GM23248 (cell line): ENCODE data around the gene PCSK5. TPM values are rescaled to one million over a fixed set of nuclear protein-coding genes. Genes with fewer than 3 reads are reported as not detected.
"Not testable (repeated sequence)": the region's sequence is repeated elsewhere in the genome, so short reads cannot be mapped to it uniquely, and the experiment has no call there.

ENCODE experiments used
- DNase-seq: peaks from one replicate; pipeline ENCODE4 v3.0.0-alpha.2; 2015
- H2AFZ ChIP-seq: fragments of 200-600 bp; sonication (generic); 2 replicates; pipeline ENCODE4 v1.6.1; 2016; ENCODE audit warnings: antibody characterized with exemption
- H3F3A ChIP-seq: fragments of 200-600 bp; sonication (generic); 2 replicates; pipeline ENCODE4 v1.6.1; 2016; ENCODE audit warnings: mild to moderate bottlenecking, antibody characterized with exemption, mixed run types; ENCODE audit not compliant: insufficient read depth
- H3K27ac ChIP-seq: fragments of 200-600 bp; sonication (generic); 2 replicates; pipeline ENCODE4 v1.5.1; 2016; ENCODE audit warnings: mild to moderate bottlenecking
- H3K27me3 ChIP-seq: fragments of 200-600 bp; sonication (generic); replicated peaks from 2 replicates; pipeline ENCODE4 v1.6.1; 2016; ENCODE audit warnings: mild to moderate bottlenecking; ENCODE audit not compliant: insufficient read depth
- H3K36me3 ChIP-seq: fragments of 200-600 bp; sonication (generic); 2 replicates; pipeline ENCODE4 v1.6.1; 2016; ENCODE audit warnings: low read depth, mild to moderate bottlenecking
- H3K4me1 ChIP-seq: fragments of 200-600 bp; sonication (generic); 2 replicates; pipeline ENCODE4 v1.6.1; 2016; ENCODE audit warnings: mild to moderate bottlenecking; ENCODE audit not compliant: insufficient read depth
- H3K4me2 ChIP-seq: fragments of 200-600 bp; sonication (generic); one replicate; pipeline ENCODE4 v1.6.1; 2016; ENCODE audit warnings: mild to moderate bottlenecking; ENCODE audit not compliant: unreplicated experiment
- H3K4me3 ChIP-seq: fragments of 200-600 bp; sonication (generic); 2 replicates; pipeline ENCODE4 v1.5.1; 2016; ENCODE audit warnings: mild to moderate bottlenecking
- H3K79me2 ChIP-seq: fragments of 200-600 bp; sonication (generic); 2 replicates; pipeline ENCODE4 v1.6.1; 2016; ENCODE audit warnings: mild to moderate bottlenecking; ENCODE audit not compliant: insufficient read depth
- H3K9ac ChIP-seq: fragments of 200-600 bp; sonication (generic); 2 replicates; pipeline ENCODE4 v1.6.1; 2016; ENCODE audit warnings: mild to moderate bottlenecking
- H3K9me2 ChIP-seq: fragments of 200-600 bp; sonication (generic); 2 replicates; pipeline ENCODE4 v1.6.1; 2016; ENCODE audit warnings: mixed run types, mild to moderate bottlenecking, moderate library complexity; ENCODE audit not compliant: insufficient read depth
- H3K9me3 ChIP-seq: fragments of 200-600 bp; sonication (generic); one replicate; pipeline ENCODE4 v1.6.1; 2017; ENCODE audit warnings: low read depth
- H4K20me1 ChIP-seq: fragments of 200-600 bp; sonication (generic); 2 replicates; pipeline ENCODE4 v1.6.0; 2016; ENCODE audit not compliant: insufficient read depth
- EZH2 ChIP-seq: fragments of 200-600 bp; sonication (generic); IDR thresholded peaks from 2 replicates; pipeline ENCODE4 v1.6.1; 2018; ENCODE audit warnings: antibody characterized with exemption, mild to moderate bottlenecking; ENCODE audit not compliant: insufficient read depth, poor library complexity, severe bottlenecking
- EZH2phosphoT487 ChIP-seq: fragments of 200-600 bp; sonication (generic); IDR thresholded peaks from 2 replicates; pipeline ENCODE4 v1.6.1; 2018; ENCODE audit warnings: antibody characterized with exemption, moderate library complexity, mild to moderate bottlenecking, low read depth; ENCODE audit not compliant: insufficient read depth
- WGBS, 2 experiments: methylation state at CpG; one replicate each; pipeline ENCODE4 v1.1.6; 2015 to 2017; ENCODE audit warnings: low lambda C conversion rate in 2 of 2, low coverage in 1 of 2; ENCODE audit errors: missing lambda C conversion rate in 2 of 2; 5-methylcytosine and 5-hydroxymethylcytosine counted together
- in situ Hi-C: fragments of 300-500 bp; cut with MboI; formaldehyde crosslinking; loops from 2 replicates; pipeline ENCODE4 v1.15.0; 2020
- polyA plus RNA-seq: library from polyadenylated mRNA; unstranded; fragments of >200 nt; fragmentation: Nextera tagmentation; extraction: Ambion mirVana; gene quantifications from 2 replicates; pipeline ENCODE4 v1.2.1, GENCODE V29; 2016
- total RNA-seq: library from RNA; depleted of rRNA; stranded (reverse); fragments of >200 nt; shearing (Covaris generic); gene quantifications from 2 replicates; pipeline ENCODE4 v1.2.3, GENCODE V29; 2014

PCSK5 gene
- total and polyA plus RNA-seq, 2 experiments from 2014 or later, result 2.3 to 3.9 TPM

GRCh38 chr9:75962013-75962661 is 71.7 kb downstream of the PCSK5 start:
- TF ChIP-seq EZH2phosphoT487 (no peak), EZH2 (no peak)
- in situ Hi-C loops, result no loop called here
- Histone ChIP-seq H3K27ac (no peak overlapping the region), H3K27me3 (no peaks in the 10 kb centered on the region), H3K4me3 (no peak overlapping the region), H3K4me1 (peaks cover 7% of the 10 kb centered on the region; the same call in 1 of the 2 replicates), H3F3A (no peaks in the 10 kb centered on the region), H3K9ac (no peak overlapping the region), H3K4me2 (no peak overlapping the region), H3K79me2 (no peaks in the 10 kb centered on the region), H3K9me3 (no peaks in the 10 kb centered on the region), H3K9me2 (no peaks in the 10 kb centered on the region), H2AFZ (no peak overlapping the region), H3K36me3 (no peaks in the 10 kb centered on the region), H4K20me1 (no peaks in the 10 kb centered on the region)
- DNase-seq, result no peak
- 35 to 37% methylated on average over 8 of the region's 8 CpGs for WGBS, 2 experiments

- no peak for TF ChIP-seq EZH2phosphoT487
- no peak for TF ChIP-seq EZH2
- no peaks in the 10 kb centered on the region for H3K9me3 ChIP-seq
- H3K27ac ChIP-seq, result no peak overlapping the region
- H2AFZ ChIP-seq, result no peak overlapping the region
- peaks cover 7% of the 10 kb centered on the region; the same call in 1 of the 2 replicates for H3K4me1 ChIP-seq
- no peak overlapping the region for H3K4me2 ChIP-seq
- H4K20me1 ChIP-seq, result no peaks in the 10 kb centered on the region
- H3F3A ChIP-seq, result no peaks in the 10 kb centered on the region
- in situ Hi-C loops, result no loop called here
- no peak for DNase-seq
- no peak overlapping the region for H3K9ac ChIP-seq
- 54 to 60% methylated on average over 4 of the region's 4 CpGs for WGBS, 2 experiments
- H3K27me3 ChIP-seq, result no peaks in the 10 kb centered on the region
- no peak overlapping the region for H3K4me3 ChIP-seq
- no peaks in the 10 kb centered on the region for H3K79me2 ChIP-seq
- no peaks in the 10 kb centered on the region for H3K9me2 ChIP-seq
- H3K36me3 ChIP-seq, result no peaks in the 10 kb centered on the region
Observed at GRCh38 chr9:75962662-75963036, 72.2 kb downstream of the PCSK5 start.

GRCh38 chr9:75963321-75963720 is 72.8 kb downstream of the PCSK5 start:
- H3K9ac ChIP-seq, H3K79me2 ChIP-seq, H3K4me3 ChIP-seq, H3K27ac ChIP-seq, H4K20me1 ChIP-seq, H3K4me2 ChIP-seq, H2AFZ ChIP-seq, in situ Hi-C loops, H3K36me3 ChIP-seq, DNase-seq, H3F3A ChIP-seq, H3K9me2 ChIP-seq, H3K4me1 ChIP-seq, H3K9me3 ChIP-seq, H3K27me3 ChIP-seq: not testable (repeated sequence)
- 81 to 83% methylated on average over 9 of the region's 9 CpGs for WGBS, 2 experiments

- TF ChIP-seq EZH2, result no peak
- TF ChIP-seq EZH2phosphoT487, result no peak
- Histone ChIP-seq H3K4me1 (peaks cover 7% of the 10 kb centered on the region; the same call in 1 of the 2 replicates), H3K27me3 (no peaks in the 10 kb centered on the region), H3K4me2 (no peak overlapping the region), H4K20me1 (no peaks in the 10 kb centered on the region), H3K4me3 (no peak overlapping the region), H3F3A (no peaks in the 10 kb centered on the region), H3K9ac (no peak overlapping the region), H3K9me3 (no peaks in the 10 kb centered on the region), H3K27ac (no peak overlapping the region), H3K9me2 (no peaks in the 10 kb centered on the region), H2AFZ (no peak overlapping the region), H3K36me3 (no peaks in the 10 kb centered on the region), H3K79me2 (no peaks in the 10 kb centered on the region)
- no peak for DNase-seq
- WGBS, 2 experiments, result 94 to 96% methylated on average over 4 of the region's 4 CpGs
- in situ Hi-C loops, result no loop called here
Observed at GRCh38 chr9:75964427-75964826, 74.0 kb downstream of the PCSK5 start.

- H3K27ac ChIP-seq, result no peak overlapping the region
- H3F3A ChIP-seq, result no peaks in the 10 kb centered on the region
- H3K4me1 ChIP-seq, result peaks cover 7% of the 10 kb centered on the region; the same call in 1 of the 2 replicates
- in situ Hi-C loops, result no loop called here
- no peaks in the 10 kb centered on the region for H3K27me3 ChIP-seq
- no peaks in the 10 kb centered on the region for H4K20me1 ChIP-seq
- H3K4me3 ChIP-seq, result no peak overlapping the region
- H3K9me2 ChIP-seq, result no peaks in the 10 kb centered on the region
- H3K36me3 ChIP-seq, result no peaks in the 10 kb centered on the region
- H2AFZ ChIP-seq, result no peak overlapping the region
- no peaks in the 10 kb centered on the region for H3K79me2 ChIP-seq
- H3K9ac ChIP-seq, result no peak overlapping the region
- no peaks in the 10 kb centered on the region for H3K9me3 ChIP-seq
- H3K4me2 ChIP-seq, result no peak overlapping the region
- no peak for TF ChIP-seq EZH2phosphoT487
- TF ChIP-seq EZH2, result no peak
- WGBS, 2 experiments, result 72 to 76% methylated on average over 4 of the region's 4 CpGs
- DNase-seq, result no peak
Observed at GRCh38 chr9:75965231-75965630, 74.8 kb downstream of the PCSK5 start.
